ENCODE results near the gene PIK3C2A.

Gene PIK3C2A

DNA sequence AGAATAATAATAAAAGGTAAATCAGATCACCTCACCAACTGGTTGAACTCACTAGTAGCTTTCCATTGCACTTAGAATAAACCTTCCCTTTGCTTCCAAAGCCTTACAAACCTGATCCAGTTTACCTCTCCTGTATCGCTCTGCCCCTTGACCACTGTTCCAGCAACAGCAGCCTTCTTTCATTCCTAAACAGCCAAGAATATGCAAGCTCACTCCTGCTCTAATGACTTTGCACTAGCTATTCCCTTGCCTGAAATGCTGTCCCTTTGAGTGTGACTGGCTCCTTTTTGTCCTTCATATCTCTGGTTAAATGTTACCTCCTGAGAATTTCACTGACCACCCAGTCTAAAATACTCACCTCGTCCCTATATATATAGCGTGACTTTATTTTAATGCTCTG lies 9.6 kb upstream of the PIK3C2A start:
- DNase-seq, result no peak

DNA sequence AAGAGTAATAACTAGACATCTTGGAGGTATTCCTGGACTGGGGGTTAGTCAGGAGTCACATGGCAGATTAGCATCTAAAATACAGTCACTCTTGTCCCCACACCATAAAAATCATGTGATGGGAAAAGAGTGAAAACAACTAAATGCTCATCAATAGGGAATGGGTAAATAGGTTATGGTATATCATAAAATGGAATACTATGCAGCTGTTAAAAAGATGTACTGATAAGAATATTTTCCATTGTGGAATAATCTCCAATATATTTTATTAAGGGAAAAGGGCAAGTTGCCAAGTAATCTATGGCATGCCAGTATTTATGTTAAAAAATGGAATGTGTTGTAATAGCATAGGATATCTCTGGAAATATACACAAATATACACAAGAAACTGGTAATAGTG lies 6.6 kb upstream of the PIK3C2A start:
- no peak for DNase-seq

DNA sequence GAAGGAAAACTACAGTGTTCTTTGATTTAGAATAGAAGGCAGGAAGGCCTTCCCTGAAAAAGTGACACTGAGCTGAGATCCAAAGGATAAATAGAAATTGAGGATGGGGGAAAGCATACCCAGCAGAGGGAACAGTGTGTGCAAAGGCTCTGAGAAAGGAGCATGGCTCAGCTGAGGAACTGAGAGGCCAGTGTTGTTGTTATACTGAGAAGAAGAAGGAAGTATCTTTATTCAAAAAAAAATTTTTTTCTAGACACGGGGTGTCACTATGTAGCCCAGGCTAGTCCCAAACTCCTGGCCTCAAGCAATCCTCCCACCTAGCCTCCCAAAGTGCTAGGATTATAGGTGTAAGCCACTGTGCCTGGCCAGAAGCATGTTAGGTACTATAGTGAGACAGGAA lies 3.5 kb upstream of the PIK3C2A start:
- no peak for DNase-seq

DNA sequence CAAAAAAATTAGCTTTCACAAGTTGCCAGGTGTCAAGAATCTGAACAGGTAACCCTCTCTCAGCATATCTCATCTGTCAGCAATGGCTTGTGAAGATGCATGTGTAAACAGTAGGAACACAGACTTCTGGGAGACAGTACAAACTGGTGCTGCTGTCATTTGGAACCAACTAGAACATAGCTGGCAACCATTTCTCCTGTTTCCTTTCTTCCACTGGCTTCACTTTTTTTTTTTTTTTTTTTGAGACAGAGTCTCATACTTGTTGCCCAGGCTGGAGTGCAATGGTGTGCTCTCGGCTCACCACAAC lies 2.1 kb upstream of the PIK3C2A start:
- DNase-seq, result no peak

DNA sequence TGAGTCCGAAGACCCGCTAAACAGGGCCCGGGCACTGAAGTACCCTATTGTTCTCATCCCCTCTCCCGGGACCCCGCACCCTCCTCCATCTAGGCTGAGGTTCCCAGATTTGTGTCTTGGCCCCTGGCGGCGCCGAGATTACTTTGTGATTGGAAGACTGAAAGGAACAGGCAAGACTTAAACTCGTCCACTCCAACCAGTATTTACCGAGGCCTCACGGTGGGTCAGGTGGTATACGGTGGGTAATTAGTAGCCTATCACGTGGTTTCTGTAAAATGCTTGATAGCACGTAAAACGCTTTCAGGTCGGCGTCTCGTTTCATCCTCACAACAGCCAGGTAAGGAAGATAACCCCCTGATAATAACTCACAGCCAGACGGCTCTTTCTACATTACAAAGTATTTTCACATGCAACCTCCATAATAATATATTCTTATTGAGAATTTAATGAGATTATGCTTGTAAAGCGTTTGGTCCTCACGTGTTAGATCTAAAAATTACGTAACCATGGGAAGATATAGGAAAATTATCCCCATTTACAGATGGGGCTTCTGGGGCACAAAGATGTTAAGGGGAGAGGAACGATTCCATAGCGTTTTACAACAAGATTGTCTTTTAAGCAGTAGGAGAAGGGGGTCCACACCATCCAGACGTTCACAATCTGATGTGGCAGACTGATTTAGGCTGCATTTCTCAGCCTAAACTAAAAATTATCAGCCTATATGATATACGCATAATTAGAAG lies 642 bp upstream of the PIK3C2A start:
- DNase-seq, result peak; percentile 55 to 63

DNA sequence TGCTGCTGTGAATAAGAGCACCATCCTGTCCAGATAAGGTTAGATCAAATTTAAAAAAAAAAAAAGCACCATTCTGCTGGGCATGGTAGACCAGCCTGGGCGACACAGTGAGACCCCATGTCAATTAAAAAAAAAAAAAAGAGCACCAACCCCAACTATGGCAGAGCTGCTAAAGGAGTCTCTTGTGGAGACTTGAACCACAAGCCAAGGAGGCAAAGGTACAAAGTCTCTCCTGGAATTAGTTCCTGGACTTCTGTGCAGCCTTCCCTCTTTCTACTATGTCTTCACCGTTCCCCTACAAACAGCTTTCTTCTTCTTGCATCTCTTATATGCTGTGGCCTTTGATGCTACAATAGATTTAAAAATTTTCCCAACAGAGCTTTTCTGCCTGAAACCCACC lies 1.3 kb downstream of the PIK3C2A start:
- no peak for DNase-seq

DNA sequence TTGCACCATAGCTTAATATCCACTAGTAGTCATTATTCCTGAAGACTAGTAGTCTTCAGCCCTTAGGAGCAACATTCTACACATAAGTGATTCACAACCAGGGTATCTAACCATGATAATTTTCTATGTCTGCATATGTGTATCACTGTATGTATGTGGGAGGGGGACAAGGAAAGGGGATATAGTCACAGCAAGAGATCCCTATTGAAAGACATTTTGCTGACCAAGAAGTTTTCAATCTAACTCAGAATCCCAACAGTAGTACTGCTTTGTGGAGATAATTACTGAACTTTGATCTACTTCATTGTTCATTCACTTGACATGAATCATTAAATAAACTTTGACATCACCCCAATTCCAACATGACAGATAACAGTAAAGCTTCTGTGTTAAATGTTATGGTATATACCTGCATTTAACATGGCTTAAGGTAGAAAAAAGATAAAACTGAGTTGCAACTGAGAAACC lies 10.3 kb downstream of the PIK3C2A start:
- no peak for DNase-seq

DNA sequence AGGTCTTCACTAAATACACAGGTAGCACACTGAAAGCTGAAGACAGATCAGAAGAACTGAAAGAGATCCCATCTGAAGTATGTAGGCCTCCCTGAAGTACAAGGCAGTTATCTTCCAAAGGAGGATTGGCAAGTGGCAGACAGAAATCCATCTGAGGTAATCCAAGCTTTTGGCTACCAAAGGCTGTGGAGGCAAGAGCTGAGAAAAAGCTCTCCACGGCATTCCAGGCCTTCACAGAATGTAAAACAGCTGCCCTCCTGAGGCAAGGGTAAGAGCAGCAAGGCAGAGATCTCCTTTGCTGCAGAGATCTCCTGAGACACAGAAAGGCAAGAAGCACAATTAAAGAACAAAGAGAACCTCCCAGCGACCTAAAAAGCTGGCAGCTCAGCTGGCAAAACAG lies 19.1 kb downstream of the PIK3C2A start:
- no peak for DNase-seq

DNA sequence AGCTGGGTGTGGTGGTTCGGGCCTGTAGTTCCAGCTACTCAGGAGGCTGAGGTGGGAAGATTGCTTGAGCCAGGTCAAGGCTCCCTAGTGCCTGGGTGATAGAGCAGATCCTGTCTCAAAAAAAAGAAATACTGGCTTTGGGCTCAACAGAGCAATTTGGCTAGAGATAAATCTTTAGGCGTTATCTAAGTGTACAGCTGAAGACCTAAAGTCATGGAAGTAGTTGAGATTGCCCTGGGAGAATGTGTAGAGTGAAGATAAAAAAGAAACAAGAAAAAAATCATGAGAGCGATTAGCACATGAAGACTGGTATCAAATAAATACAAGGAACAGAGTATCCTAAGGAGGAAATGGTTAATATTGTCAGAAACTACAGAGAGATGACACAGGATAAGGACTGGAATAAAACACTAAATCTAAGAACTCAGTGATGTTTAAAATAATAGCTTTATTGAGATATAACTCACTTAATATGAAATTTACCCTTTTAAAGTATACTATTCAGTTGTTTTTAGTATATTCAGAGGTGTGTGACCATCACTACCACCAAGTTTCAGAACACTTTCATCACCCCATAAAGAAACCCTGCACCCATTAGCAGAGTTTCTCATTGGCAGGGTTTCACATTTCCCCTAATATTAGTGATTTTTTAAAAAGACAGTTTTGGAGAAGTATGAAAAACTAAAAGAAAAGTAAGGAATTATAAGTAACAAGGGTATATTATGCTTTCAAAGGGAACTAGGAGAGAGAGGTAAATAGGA lies 20.7 kb downstream of the PIK3C2A start:
- DNase-seq, result no peak

DNA sequence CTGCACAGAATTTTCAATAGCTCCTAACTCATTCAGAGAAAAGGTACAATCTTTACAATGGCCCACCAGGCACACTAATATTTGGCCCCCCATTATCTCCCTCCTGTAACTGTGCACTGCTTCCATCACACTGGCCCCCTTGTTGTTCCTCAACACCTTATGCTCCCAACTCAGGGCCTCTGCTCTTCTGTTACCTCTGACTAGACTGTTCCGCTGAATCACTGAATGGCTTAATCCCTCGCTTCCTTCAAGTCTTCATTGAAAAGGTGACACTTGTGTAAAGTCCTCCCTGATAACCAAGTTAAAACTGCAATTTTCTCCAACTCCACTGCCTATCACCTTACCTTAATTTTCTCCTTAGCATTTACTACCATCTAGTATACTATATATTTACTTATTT lies 21.8 kb downstream of the PIK3C2A start:
- no peak for DNase-seq

DNA sequence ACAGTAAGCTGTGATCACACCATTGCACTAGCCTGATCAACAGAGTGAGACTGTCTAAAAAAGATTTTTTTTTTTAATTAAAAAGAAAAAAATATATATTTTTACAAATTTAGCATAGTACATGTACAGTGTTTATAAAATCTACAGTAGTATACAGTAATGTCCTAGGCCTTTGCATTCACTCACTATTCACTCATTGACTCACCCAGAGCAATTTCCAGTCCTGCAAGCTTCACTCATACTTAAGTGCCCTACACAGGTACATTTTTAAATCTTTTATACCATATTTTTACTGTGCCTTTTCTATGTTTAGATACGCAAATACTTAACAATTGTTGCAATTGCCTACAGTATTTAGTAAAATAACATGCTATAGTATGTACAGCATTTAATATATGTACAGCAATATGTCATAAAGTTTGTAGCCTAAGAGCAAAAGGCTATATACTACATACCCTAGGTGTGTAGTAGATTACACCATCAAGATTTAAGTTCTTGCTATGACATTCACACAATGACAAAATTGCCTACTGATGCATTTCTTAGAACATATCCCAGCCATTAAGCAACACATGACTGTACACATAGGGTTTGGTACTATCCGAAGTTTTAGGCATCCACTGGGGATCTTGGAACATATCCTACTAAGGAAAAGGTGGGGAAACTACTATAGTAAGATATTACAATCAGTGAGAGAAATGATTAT lies 22.8 kb downstream of the PIK3C2A start:
- DNase-seq, result no peak

DNA sequence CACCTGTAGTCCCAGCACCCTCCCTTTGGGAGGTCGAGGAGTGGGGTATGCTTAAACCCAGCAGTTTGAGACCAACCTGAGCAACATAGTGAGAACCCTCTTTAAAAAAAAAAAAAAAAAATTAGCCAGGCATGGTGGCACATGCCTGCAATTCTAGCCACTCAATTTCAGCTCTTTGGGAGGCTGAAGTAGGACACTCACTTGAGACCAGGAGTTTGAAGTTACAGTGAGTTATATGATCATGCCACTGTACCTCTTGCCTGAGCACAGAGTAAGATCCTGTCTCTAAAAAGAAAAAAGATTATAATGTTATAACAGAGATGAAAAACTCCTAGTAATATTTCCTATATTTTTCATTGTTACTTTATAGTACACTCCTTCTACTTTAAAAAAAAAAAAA lies 23.9 kb downstream of the PIK3C2A start:
- no peak for DNase-seq

DNA sequence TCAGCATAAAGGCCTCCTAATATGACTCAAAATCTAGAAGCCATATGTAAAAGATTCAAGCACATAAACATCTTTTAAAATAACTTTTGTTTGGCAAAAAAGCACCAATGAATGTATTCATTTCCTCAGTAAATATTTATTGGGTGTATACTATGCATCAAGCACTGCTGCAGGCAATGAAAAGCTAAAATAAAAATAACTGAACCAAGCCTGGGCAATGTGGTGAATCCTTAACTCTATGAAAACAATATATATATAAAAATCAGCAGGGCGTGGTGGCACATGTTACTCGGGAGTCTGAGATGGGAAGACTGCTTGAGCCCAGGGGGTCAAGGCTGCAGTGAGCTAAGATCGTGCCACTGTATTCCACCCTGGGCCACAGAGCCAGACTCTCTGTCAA lies 27.8 kb downstream of the PIK3C2A start:
- no peak for DNase-seq

DNA sequence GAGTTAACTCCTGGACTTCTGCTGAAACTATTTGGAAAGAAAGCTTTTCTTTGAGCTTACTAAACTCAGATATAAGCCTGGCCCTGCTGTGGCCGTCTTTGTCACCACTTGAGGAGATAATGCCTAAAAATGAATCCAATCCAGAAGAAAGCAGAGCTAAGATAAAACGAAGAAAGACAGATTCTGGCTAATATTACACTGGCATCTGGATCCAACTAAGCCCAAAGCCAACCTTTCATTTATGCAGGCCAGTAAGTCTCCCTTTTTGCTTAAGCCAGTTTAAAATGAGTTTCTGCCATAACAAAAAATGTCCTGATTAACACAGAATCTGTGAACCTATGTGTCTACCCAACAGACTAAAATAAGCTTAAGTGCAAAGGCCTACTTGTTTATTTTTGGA lies 34.5 kb downstream of the PIK3C2A start:
- no peak for DNase-seq

DNA sequence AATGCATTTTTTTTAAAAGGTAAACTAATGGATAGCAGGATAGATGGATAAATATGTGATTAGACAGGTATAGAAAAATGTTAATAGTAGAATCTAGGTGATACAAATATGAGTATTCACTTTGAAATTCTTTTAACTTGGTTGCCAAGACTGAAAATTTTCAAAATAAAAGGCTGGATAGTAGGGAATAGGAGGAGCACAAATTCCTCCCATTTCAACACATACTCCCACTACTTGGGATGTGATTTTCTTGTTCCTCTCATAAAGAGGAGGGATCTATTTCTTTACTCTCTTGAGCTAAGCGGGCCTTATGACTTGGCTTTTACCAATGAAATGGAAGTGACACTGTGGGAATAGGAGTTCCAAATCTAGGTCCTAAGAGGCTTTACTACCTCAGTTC lies 35.9 kb downstream of the PIK3C2A start:
- DNase-seq, result no peak

DNA sequence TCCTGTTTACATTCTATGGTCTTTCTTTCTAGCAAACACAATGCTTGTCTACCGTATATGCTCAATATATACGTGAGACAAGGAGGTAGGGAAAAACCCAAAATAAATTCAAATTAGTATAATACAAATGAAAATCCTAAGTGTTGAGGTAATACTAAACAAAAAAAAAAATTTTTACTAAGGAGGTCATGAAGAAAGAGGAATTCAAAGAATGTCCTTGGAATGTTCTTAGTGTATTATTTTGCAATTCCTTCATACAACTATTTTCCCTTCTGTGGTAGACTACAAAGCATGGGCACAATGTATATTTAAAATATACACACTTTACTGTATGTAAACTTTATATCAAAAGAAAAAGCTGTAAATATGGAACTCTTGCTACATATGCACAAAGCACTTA lies 36.4 kb downstream of the PIK3C2A start:
- no peak for DNase-seq

DNA sequence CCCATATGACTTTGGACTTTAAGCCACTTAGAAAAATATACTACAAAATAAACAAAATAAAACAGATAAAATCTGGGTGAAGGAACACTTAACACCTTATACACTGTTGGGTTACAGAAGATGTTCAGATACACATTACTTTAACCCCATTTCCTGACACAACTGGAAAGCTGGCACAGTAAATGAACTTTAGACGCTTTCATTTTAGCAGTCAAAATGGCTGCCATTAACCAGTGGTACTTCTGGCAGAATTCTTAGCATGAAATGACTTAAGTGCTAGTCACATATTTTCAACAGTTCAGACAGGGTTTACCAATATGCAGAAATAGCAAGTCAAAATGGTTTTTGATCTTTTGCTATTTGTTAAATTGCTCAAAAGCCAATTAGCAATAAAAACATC lies 37.9 kb downstream of the PIK3C2A start:
- DNase-seq, result no peak

DNA sequence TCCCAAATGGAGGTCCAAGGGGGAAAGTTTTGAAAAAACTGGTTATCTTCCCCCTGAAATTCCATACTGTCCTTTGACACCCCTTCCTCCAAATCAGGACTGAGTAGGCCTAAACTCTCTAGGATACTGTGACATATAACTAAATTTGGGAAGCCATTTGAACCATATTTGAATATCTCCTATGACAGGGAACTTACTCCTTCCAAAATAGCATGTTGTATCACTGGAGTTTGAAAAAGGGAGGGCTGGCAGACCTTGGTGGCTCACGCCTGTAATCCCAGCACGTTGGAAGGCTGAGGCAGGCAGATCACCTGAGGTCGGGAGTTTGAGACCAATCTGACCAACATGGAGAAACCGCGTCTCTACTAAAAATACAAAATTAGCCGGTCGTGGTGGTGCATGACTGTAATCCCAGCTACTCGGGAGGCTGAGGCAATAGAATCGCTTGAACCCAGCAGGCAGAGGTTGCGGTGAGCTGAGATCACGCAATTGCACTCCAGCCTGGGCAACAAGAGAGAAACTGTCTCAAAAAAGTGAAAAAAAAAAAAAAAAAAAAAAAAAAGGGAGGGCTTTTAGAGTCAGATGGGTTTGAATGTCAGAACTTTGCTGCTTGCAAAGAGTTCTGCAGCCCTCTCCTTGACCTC lies 42.4 kb downstream of the PIK3C2A start:
- no peak for DNase-seq

DNA sequence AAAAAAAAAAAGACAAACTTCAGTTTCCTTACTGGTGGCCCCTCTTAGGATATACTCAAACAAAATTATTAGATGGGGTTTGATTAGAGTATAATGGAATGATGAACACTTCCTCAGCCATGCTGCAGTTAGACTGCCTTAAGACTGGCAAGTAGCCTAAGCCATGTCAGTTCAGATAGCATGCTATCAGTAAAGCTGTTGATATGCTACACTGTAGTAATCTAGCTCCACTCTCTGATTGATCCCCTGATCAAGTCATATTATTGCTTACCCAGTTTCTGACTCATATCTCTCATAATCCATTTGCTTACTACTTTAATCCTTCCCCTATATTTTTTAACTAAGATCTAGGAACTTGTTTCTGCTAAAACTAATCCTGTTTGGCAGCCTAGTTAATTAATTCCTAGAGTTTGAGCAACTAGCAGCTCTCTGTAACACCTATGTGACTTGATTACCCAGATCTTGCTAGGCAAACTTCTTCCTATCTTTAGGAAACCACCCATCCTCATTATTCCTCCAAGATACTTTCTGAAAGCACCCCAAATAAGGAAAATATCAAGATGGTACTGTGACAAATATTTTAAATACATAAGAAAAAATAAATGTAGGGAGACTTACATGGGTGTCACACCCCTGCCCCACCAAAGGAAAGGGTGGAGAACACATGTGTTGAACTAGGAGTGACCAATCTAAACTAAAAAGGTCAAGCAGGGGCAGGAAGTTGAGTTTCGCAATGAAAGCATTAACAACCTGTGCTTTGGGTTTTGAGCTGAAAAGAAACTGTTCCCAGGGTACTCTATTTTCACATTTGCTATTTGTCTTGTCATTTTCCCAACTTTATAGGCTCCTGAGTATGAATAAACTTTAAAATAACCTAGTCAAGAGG lies 43.2 kb downstream of the PIK3C2A start:
- DNase-seq, result peak in 1 of 2 donors; percentile 4

DNA sequence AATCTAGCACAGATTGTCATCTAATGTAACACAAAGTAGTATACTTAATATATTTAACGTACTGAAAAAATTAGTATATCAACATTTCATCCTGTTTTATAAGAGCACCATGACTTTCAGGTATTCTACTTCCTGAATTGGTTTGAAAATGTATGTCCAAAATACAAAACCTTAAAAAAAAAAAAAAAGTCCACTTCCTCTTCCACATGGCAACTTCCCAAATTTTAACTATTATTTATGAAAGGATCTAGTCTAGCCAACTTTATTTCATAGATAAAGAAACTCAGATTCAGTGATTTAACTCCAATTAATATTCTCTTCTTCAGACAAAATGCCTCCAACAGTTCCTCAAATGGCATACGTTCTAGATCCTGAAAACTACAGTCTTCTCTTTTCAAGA lies 44.0 kb downstream of the PIK3C2A start:
- no peak for DNase-seq

DNA sequence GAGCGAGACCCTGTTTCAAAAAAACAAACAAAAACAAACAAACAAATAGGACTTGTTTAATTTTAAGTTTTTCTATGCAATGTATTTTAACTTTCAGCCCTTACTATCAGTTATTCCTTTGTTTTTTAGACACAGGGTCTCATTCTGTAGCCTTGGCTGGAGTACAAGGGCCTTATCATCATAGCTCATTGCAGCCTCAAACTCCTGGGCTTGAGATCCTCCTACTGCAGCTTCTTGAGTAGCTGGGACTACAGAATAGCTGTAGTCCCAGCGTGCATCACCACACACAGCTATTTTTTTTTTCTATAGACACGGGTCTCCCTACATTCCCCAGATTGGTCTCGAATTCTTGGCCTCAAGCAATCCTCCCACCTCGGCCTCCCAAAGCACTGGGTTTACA lies 44.5 kb downstream of the PIK3C2A start:
- DNase-seq, result no peak

DNA sequence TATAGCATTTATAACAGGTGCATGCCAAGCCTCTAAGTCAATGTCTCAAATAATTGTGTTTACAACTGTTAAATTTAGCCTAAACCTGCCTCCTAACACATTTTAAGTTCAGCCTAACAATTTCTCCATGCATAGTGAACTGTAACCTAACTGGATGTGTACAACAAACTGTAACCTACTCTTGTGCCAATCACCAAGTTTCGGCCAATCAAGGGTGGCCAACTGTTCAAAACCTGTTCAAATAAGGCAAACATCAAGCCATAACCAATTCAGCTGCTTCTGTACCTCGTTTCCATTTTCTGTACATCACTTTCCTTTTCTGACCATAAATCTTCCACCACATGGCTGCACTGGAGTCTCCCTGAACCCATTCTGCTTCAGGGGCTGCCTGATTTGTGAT lies 45.4 kb downstream of the PIK3C2A start:
- DNase-seq, result no peak

DNA sequence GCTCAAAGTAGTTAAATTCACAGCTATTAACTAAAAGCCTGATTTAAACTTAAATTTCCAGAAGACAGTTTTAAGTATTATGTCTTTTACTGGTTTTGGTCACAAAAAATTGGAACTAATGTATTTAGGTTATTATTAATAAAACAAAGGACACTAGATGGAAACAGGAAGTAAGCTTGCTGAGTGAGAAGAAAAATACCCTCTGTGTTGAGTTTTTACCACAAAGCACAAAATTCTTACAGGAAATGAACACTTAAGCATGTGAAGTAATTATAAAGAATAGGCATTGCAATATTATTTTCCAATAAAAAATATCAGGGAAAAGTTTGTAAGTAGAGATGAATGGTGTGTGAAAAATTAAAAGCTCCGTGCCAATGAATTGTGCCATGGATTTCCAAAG lies 46.3 kb downstream of the PIK3C2A start:
- DNase-seq, result peak in 1 of 2 donors; percentile 10
